K562 (cell line): ENCODE results near the gene HPGDS. TPM values are rescaled to one million over a fixed set of nuclear protein-coding genes. Genes with fewer than 3 reads are reported as not detected.

Experiments
- ATAC-seq: fragments of 200-7000 bp; cut with Tn5 transposase; 3 replicates; pipeline ENCODE4 v1.9.1; 2020; ENCODE audit warnings: moderate library complexity
- BruUV-seq: library from RNA; stranded (reverse); fragments of 400-500 nt; replicated peaks from 2 replicates; lab custom pipeline; 2021; lab: Mats Ljungman, UMichigan
- CTCF ChIA-PET: fragments of 300-600 bp; formaldehyde crosslinking; extraction: SDS; loops from one replicate; lab custom pipeline; 2021; ENCODE audit warnings: low intra/inter-chr PET ratio; lab: Yijun Ruan, JAX
- POLR2A ChIA-PET: fragments of 300-600, 350-650 bp; sonication (Branson Sonifier 250); formaldehyde crosslinking; extraction: SDS; loops from one replicate; lab custom pipeline; 2021; ENCODE audit warnings: antibody characterized with exemption, inconsistent platforms; lab: Yijun Ruan, JAX
- DNase-seq, 4 experiments: peaks; one replicate each; pipeline versions ENCODE4 v3.0.0 to v3.0.0-alpha.2; 2011 to 2018; ENCODE audit warnings: low spot score in 3 of 4, mixed read lengths in 3 of 4; ENCODE audit errors: extremely low read depth in 1 of 4
- FAIRE-seq: peaks from 2 replicates; lab custom pipeline; 2011; peaks lifted over from hg19 to GRCh38; lab: Jason Lieb, UNC
- H2AFZ ChIP-seq: 2 replicates; pipeline ENCODE4 v1.6.0; 2011; ENCODE audit warnings: low read depth, low read length, control low read depth, inconsistent platforms
- H3K27ac ChIP-seq: fragments of 200-600 bp; 3 replicates; pipeline ENCODE4 v1.8.0; 2011; ENCODE audit warnings: low read depth, mild to moderate bottlenecking, control low read depth, inconsistent platforms, low read length, moderate library complexity, mixed read lengths; ENCODE audit errors: extremely low read depth
- H3K27me3 ChIP-seq, 2 experiments: fragments of 300-600 bp in 1 of 2; 2 replicates in 1 of 2; 3 replicates in 1 of 2; pipeline versions ENCODE4 v1.6.0 to v1.8.0; 2011; ENCODE audit warnings: inconsistent platforms in 2 of 2, low read length in 2 of 2, mild to moderate bottlenecking in 1 of 2, mixed read lengths in 1 of 2, moderate library complexity in 1 of 2; ENCODE audit not compliant: control insufficient read depth in 2 of 2, insufficient read depth in 2 of 2
- H3K36me3 ChIP-seq: fragments of 300-600 bp; 3 replicates; pipeline ENCODE4 v1.8.0; 2011; ENCODE audit warnings: mild to moderate bottlenecking, low read length, inconsistent platforms; ENCODE audit not compliant: control insufficient read depth, insufficient read depth
- H3K4me1 ChIP-seq, 2 experiments: fragments of 200-600 bp in 1 of 2; replicated peaks in 1 of 2; 2 replicates in 1 of 2; 3 replicates in 1 of 2; pipeline versions ENCODE4 v1.5.1 to v1.8.0; 2011; ENCODE audit warnings: inconsistent platforms in 2 of 2, low read length in 2 of 2, mild to moderate bottlenecking in 1 of 2, mixed read lengths in 1 of 2, moderate library complexity in 1 of 2; ENCODE audit not compliant: control insufficient read depth in 2 of 2, insufficient read depth in 2 of 2
- H3K4me2 ChIP-seq: 2 replicates; pipeline ENCODE4 v1.6.1; 2011; ENCODE audit warnings: low read length, control low read depth, inconsistent platforms, mixed read lengths; ENCODE audit not compliant: insufficient read depth
- H3K4me3 ChIP-seq: fragments of 200-600 bp; sonication (generic), shearing (Covaris generic); 2 replicates; pipeline ENCODE4 v1.5.1; 2016; ENCODE audit warnings: control low read depth, inconsistent platforms
- H3K79me2 ChIP-seq: fragments of 200-600 bp; 3 replicates; pipeline ENCODE4 v1.8.0; 2011; ENCODE audit warnings: low read length, inconsistent platforms; ENCODE audit not compliant: control insufficient read depth, insufficient read depth
- H3K9ac ChIP-seq, 2 experiments: 2 replicates each; pipeline versions ENCODE4 v1.6.0 to v1.6.1; 2011; ENCODE audit warnings: low read depth in 2 of 2, low read length in 2 of 2, control low read depth in 1 of 2, inconsistent platforms in 1 of 2, mild to moderate bottlenecking in 1 of 2, mixed read lengths in 1 of 2; ENCODE audit not compliant: insufficient read depth in 1 of 2
- H3K9me1 ChIP-seq: one replicate; pipeline ENCODE4 v1.6.0; 2011; ENCODE audit warnings: inconsistent platforms, mild to moderate bottlenecking, low read length, moderate library complexity; ENCODE audit not compliant: control insufficient read depth, insufficient read depth
- H3K9me3 ChIP-seq: replicated peaks from 2 replicates; pipeline ENCODE4 v1.5.1; 2011; ENCODE audit warnings: low read depth, low read length, inconsistent platforms; ENCODE audit not compliant: control insufficient read depth, insufficient read depth
- H4K20me1 ChIP-seq: replicated peaks from 2 replicates; pipeline ENCODE4 v1.6.1; 2011; ENCODE audit warnings: low read length, inconsistent platforms, mixed read lengths; ENCODE audit not compliant: control insufficient read depth, insufficient read depth
- E2F8 ChIP-seq: fragments of 450-650 bp; IDR thresholded peaks from 2 replicates; pipeline ENCODE4 v1.7.1; 2018; ENCODE audit warnings: mild to moderate bottlenecking, low read depth; ENCODE audit not compliant: partially characterized antibody
- KLF1 ChIP-seq: fragments of 450-650 bp; IDR thresholded peaks from 2 replicates; pipeline ENCODE4 v1.6.1; 2016; ENCODE audit warnings: missing genetic modification characterization, missing compliant biosample characterization
- PHF21A ChIP-seq: fragments of 450-650 bp; IDR thresholded peaks from 2 replicates; pipeline ENCODE4 v1.6.1; 2017; ENCODE audit warnings: low read depth, borderline replicate concordance
- PPARD ChIP-seq: fragments of 250-450 bp; sonication (Bioruptor Pico); IDR thresholded peaks from 2 replicates; pipeline ENCODE4 v1.8.0; 2022; ENCODE audit warnings: inconsistent platforms, mild to moderate bottlenecking, moderate library complexity
- SMAD2 ChIP-seq: fragments of 150-350 bp; IDR thresholded peaks from 2 replicates; pipeline ENCODE4 v1.6.1; 2014; ENCODE audit warnings: low read depth, mild to moderate bottlenecking, low read length
- SPI1 ChIP-seq: IDR thresholded peaks from 2 replicates; pipeline ENCODE4 v1.6.1; 2011; ENCODE audit warnings: low read depth, low read length, control low read depth, borderline replicate concordance
- TCF3 ChIP-seq: sonication (generic); formaldehyde crosslinking; IDR thresholded peaks from 2 replicates; pipeline ENCODE4 v1.4.0; 2020; ENCODE audit warnings: mild to moderate bottlenecking, missing genetic modification reagents
- ZNF212 ChIP-seq: fragments of 450-650 bp; formaldehyde crosslinking; IDR thresholded peaks from 2 replicates; pipeline ENCODE4 v1.4.0; 2020; ENCODE audit warnings: mild to moderate bottlenecking
- WGBS: fragments of 100-300 bp; shearing (Covaris generic); methylation state at CpG from one replicate; pipeline ENCODE4 v1.1.6; 2016; ENCODE audit warnings: low coverage, mixed read lengths; ENCODE audit not compliant: insufficient coverage; ENCODE audit errors: missing lambda C conversion rate; 5-methylcytosine and 5-hydroxymethylcytosine counted together
- in situ Hi-C: fragments of 300-500 bp; cut with MboI; formaldehyde crosslinking; loops from 4 replicates; pipeline ENCODE4 v1.15.0; 2018; ENCODE audit warnings: inconsistent platforms, mixed read lengths
- intact Hi-C: fragments of 100-400 bp; cut with micrococcal nuclease; formaldehyde crosslinking; loops from 2 replicates; pipeline ENCODE4 v1.14.2; 2022
- polyA plus RNA-seq, 8 experiments: library from polyadenylated mRNA; depleted of rRNA in 4 of 8; stranded (reverse) in 5 of 8; unstranded in 3 of 8; fragments of >200 nt; fragmentation: Nextera tagmentation in 2 of 8; fragmentation: Illumina TruSeq in 1 of 8; extraction: Ambion mirVana in 2 of 8; extraction: Trizol in 1 of 8; gene quantifications; 2 replicates each; pipeline versions ENCODE4 v1.2.1 to v1.2.3, GENCODE V29; 2011 to 2014; ENCODE audit warnings: inconsistent platforms in 1 of 8, missing spikeins in 1 of 8
- total RNA-seq, 7 experiments: library from RNA; depleted of rRNA in 6 of 7; stranded (reverse); fragments of >200 nt in 6 of 7; fragmentation: Illumina TruSeq in 2 of 7; extraction: Trizol in 2 of 7; gene quantifications; 2 replicates each; pipeline versions ENCODE4 v1.2.1 to v1.2.3, GENCODE V29; 2011 to 2021; ENCODE audit warnings: low replicate concordance in 1 of 7
- TF ChIP-seq, protein P1 (sequence below): fragments of 450-650 bp; IDR thresholded peaks from 2 replicates; pipeline ENCODE4 v1.6.1; 2016

Gene HPGDS
- total and polyA plus RNA-seq, 9 of the 15 experiments (the other 6 are each of a cell fraction or from before 2014, with no cell fraction given) = 0.07 to 0.36 (median 0.14) TPM; not detected in 4

DNA sequence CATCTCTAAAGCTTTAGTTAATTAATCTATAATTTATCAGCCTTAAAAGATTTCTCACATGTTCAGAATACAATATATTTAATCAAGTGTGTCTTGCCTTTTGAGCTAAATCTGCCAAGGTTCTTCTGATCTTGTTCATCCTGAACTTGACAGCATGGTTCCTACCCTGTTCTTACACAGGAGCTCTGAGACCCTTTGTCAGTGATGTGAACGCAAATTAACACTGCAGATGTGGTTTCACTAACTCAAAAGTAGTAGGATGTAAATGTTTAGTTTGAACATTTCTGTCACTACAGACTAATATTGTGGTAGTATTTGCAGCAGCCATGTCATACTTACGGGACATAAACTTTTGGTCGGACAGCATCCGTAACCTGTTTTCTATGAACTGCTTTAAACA, 75.6 kb downstream of the HPGDS start:
- no peaks in the 10 kb centered on the region for H3K4me1 ChIP-seq
- intact Hi-C loops = no loop called here
- DNase-seq (no peak), FAIRE-seq (no peak), ATAC-seq (no peak)
- no peaks in the 10 kb centered on the region for H3K27me3 ChIP-seq
- H3K9me1 ChIP-seq = no peaks in the 10 kb centered on the region
- peaks cover 55% of the 10 kb centered on the region for H3K36me3 ChIP-seq
- no peak overlapping the region for H3K27ac ChIP-seq
- WGBS = 98% methylated on average over 4 of the region's 4 CpGs
- H3K9me3 ChIP-seq = no peaks in the 10 kb centered on the region
- ChIA-PET CTCF (no interaction called here), POLR2A (no interaction called here)
- H2AFZ ChIP-seq = no peak overlapping the region
- TF ChIP-seq, protein P1, sequence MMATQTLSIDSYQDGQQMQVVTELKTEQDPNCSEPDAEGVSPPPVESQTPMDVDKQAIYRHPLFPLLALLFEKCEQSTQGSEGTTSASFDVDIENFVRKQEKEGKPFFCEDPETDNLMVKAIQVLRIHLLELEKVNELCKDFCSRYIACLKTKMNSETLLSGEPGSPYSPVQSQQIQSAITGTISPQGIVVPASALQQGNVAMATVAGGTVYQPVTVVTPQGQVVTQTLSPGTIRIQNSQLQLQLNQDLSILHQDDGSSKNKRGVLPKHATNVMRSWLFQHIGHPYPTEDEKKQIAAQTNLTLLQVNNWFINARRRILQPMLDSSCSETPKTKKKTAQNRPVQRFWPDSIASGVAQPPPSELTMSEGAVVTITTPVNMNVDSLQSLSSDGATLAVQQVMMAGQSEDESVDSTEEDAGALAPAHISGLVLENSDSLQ = no peak
- TF ChIP-seq SMAD2 = no peak
- no peak for TF ChIP-seq ZNF212 (CRISPR knock-in tag)
- no peak for TF ChIP-seq E2F8
- no peak for TF ChIP-seq PHF21A
- TF ChIP-seq TCF3 = no peak
- no peak for TF ChIP-seq SPI1
- TF ChIP-seq KLF1 = no peak
- no peak for TF ChIP-seq PPARD
- no TSS peak for BruUV-seq
- no peaks in the 10 kb centered on the region for H3K79me2 ChIP-seq
- H4K20me1 ChIP-seq = no peaks in the 10 kb centered on the region
- no peak overlapping the region for H3K9ac ChIP-seq
- in situ Hi-C loops = no loop called here
- no peak overlapping the region for H3K4me2 ChIP-seq
- no peak overlapping the region for H3K4me3 ChIP-seq
